ENCODE measurements around the gene HS6ST1. TPM values are rescaled to one million over a fixed set of nuclear protein-coding genes. Genes with fewer than 3 reads are reported as not detected.

Gene HS6ST1
- polyA plus RNA-seq, 1 donor, result 67.0 TPM

DNA sequence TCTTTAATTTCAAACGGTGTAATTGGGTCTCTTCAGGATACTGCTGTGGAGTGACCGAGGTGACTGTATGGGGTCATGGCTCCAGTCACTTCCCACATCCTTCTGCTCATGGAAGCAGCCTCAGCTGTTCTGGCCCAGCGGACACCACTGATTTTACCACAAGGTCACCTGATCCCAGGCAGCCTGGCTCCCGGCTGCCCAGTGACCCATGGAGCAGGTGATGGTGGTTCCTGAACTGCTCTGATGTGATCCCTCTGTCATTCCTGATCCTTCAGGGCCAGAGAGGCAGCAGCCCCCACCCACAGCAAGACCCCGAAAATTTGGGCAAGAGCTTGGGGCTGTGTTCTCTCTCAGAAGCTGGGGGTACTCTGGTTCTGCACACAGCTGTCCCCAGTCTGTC, 35.5 kb upstream of the HS6ST1 start:
- DNase-seq, result no peak

DNA sequence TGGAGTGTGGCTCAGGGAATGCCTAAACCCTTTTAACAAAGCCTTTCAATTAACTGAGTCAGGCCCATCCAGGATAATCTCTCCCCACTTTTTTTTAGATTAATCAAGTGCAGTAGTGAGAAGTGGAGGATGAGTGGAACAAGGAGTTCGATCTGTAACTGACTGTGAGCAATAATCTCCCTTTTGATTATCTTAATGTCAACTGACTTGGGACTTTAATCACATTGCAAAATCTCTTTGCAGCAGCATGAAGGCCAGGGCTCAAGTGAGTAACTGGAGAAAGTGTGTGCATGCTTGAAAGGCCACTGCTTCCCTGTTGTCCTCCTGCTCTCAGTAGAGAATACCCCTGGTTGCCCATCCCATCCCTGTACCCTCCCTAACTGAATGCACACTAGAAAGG, 32.1 kb upstream of the HS6ST1 start:
- no peak for DNase-seq

GRCh38 chr2:128348701-128349100, 30.0 kb upstream of the HS6ST1 start:
- DNase-seq, result no peak

- peak; percentile 66 for DNase-seq
Observed at GRCh38 chr2:128347701-128348539, 29.3 kb upstream of the HS6ST1 start.

- DNase-seq, result no peak
Observed at GRCh38 chr2:128347171-128347558, 28.5 kb upstream of the HS6ST1 start.

DNA sequence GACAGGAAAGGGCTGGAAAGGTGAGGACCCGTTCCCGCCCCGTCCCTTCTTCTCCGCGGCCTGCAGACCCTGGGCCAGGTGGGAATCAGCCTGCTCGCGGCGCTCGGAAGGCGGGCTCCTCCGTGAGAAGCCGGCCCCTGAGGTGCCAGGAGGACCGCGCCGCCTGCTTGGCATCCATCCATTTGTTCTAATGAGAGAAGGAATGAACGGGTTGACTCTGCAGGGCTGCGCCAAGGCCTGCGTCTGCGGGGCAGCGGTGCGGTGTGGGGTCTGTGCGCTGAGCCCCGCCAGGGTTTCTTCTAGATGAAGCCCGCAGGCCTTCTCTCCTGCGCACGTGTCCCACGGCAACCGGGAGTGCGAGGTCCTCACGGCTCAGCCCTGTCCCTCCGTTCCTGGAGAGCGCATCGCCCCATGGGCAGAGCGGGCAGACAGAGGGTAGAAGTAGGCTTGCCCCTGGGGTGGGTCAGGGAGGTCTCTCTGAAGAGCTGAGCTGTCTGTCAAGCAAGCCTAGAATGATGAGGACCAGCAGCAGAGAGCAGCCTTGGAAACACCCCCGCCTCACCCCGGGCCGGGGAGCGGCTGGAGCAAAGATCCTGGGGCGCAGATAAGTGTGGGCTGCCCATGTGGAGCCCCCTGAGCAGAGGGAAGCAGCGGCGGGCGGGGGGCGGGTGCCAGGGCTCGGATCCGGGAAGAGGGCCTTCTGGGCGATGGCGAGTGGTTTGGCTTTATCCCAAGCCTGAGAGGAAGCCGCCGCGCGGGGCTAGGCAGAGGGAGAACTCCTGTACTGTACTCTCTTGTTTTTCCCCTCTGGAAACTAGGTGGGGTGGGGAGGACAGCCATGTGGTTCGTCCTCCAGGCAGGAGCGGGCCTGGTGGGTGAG, 27.9 kb upstream of the HS6ST1 start:
- no peak for DNase-seq

- no peak for DNase-seq
Observed at GRCh38 chr2:128345436-128346165, 26.9 kb upstream of the HS6ST1 start.

DNA sequence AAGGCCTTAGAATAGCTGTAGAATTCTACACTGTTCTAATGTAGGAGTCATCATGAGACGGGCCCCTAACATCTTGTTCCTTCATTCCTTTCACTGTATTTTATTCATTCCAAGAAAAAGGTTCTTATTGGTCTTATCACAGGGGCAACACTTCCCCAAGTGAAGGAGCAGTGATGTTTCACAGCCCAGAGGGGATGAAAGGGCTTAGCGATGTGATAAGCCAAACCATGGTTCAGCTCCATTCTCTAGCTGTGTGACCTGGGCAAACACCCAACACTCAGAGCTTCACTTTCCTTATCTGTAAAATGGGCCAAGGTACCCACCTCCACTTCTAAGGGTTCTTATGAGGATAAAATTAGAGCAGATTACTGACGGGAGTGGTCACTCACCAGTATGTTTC, 25.4 kb upstream of the HS6ST1 start:
- DNase-seq, result no peak

GRCh38 chr2:128343459-128343858, 24.8 kb upstream of the HS6ST1 start:
- no peak for DNase-seq

DNA sequence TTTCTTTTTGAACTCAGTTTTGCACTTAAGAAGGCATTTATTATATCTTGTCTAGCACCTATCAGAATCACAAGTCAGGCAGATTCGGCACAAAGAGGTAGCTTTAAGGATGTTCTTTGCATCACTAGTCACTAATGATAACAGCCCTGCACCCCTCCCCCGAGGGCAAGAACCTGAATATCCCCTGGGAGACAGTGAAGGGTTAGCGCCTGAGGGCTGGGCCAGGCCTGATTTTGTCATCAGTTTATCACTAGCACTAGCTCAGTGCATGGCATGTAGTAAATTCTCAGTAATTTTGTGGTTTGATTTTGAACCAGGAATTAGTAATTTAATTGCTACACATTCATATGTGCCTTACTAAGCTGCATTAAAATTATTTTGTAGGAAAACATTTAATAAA, 23.9 kb upstream of the HS6ST1 start:
- no peak for DNase-seq

DNA sequence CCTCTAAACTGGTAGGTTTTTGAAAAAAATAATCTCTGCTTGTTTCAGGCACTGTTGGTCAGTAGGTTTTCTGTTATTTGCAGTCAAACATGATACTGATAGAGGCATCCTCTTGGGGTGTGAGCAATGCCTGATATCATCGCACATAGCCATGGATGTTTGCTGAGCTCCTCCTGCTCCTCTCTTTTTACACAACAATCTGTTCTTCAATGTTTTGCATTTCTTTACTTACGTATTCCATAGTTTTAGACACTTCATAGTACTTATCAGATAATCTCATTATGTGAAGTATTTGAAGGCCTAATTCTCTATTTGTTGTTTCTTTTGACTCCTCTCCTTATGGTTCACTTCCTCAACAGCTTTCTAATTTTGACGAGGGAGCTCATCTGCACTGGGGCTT, 23.0 kb upstream of the HS6ST1 start:
- DNase-seq, result no peak

- DNase-seq, result no peak
Observed at GRCh38 chr2:128332091-128332634, 13.5 kb upstream of the HS6ST1 start.

DNA sequence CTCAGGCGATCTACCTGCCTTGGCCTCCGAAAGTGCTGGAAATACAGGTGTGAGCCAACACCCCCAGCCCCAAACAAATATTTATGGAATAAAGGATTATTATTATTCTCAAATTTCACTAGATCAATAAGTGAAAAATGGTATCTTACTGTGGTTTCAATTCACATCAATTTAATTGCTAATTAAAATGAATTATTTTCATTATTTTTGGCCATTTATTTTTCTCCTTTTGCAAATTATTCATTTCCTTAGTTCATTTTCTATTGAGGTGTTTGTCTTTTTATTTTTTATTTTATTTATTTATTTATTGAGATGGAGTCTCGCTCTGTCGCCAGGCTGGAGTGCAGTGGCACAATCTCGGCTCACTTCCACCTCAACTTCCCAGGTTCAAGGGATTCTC, 11.9 kb upstream of the HS6ST1 start:
- no peak for DNase-seq

- no peak for DNase-seq
Observed at GRCh38 chr2:128329607-128330006, 10.9 kb upstream of the HS6ST1 start.

GRCh38 chr2:128327180-128327964, 8.7 kb upstream of the HS6ST1 start:
- no peak for DNase-seq

GRCh38 chr2:128326346-128326745, 7.7 kb upstream of the HS6ST1 start:
- DNase-seq, result no peak

- no peak for DNase-seq
Observed at GRCh38 chr2:128325611-128326181, 7.0 kb upstream of the HS6ST1 start.

- no peak for DNase-seq
Observed at GRCh38 chr2:128324897-128325410, 6.3 kb upstream of the HS6ST1 start.

GRCh38 chr2:128324008-128324896, 5.6 kb upstream of the HS6ST1 start:
- no peak for DNase-seq

DNA sequence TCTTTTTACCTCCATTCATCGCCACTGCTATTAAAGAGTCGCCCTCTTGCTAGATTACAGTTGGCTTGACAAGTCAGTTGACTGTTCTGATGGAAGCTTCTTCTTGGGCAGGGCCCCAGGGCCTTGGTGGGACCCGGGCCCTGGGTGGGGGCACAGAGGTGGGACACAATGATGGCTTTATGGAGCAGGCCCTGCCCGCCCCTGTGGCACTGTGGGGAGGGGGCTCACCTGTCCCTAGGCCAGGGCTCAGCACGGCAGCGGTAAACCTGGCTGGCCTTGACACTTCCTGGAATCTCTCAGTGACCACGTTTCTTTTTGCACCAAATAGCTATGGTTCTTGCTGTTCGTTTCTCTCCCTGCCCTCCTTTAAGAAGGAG, 4.9 kb upstream of the HS6ST1 start:
- no peak for DNase-seq
